H9 (cell line): ENCODE results near the gene MBNL1. TPM values are rescaled to one million over a fixed set of nuclear protein-coding genes. Genes with fewer than 3 reads are reported as not detected.

ENCODE experiments used
- DNase-seq: peaks from one replicate; pipeline ENCODE4 v3.0.0-alpha.2; 2017
- H2AFZ ChIP-seq: one replicate; pipeline ENCODE4 v1.6.1; 2013; ENCODE audit warnings: mild to moderate bottlenecking, low read length, control low read depth, moderate library complexity
- H2AK5ac ChIP-seq: 2 replicates; pipeline ENCODE4 v1.6.1; 2013; ENCODE audit warnings: low read length, control low read depth, mixed read lengths; ENCODE audit not compliant: insufficient read length
- H2BK120ac ChIP-seq: one replicate; pipeline ENCODE4 v1.6.1; 2013; ENCODE audit warnings: low read depth, mild to moderate bottlenecking, low read length, control low read depth, inconsistent platforms; ENCODE audit not compliant: poor library complexity, severe bottlenecking
- H2BK12ac ChIP-seq: 2 replicates; pipeline ENCODE4 v1.6.1; 2013; ENCODE audit warnings: low read length, control low read depth, mixed read lengths, low read depth; ENCODE audit not compliant: insufficient read length
- H2BK15ac ChIP-seq: 2 replicates; pipeline ENCODE4 v1.6.1; 2013; ENCODE audit warnings: low read depth, low read length, control low read depth
- H2BK20ac ChIP-seq: one replicate; pipeline ENCODE4 v1.6.1; 2013; ENCODE audit warnings: low read depth, mild to moderate bottlenecking, low read length, control low read depth, inconsistent platforms; ENCODE audit not compliant: poor library complexity, severe bottlenecking
- H2BK5ac ChIP-seq: 2 replicates; pipeline ENCODE4 v1.6.1; 2013; ENCODE audit warnings: low read length, control low read depth, mixed read lengths; ENCODE audit not compliant: insufficient read length
- H3K14ac ChIP-seq: 2 replicates; pipeline ENCODE4 v1.6.1; 2013; ENCODE audit warnings: low read length, control low read depth; ENCODE audit not compliant: insufficient read depth
- H3K18ac ChIP-seq: 2 replicates; pipeline ENCODE4 v1.6.1; 2013; ENCODE audit warnings: low read depth, mild to moderate bottlenecking, mixed read lengths, low read length, control low read depth; ENCODE audit not compliant: insufficient read length
- H3K23ac ChIP-seq: 2 replicates; pipeline ENCODE4 v1.6.1; 2013; ENCODE audit warnings: low read length, control low read depth, mixed read lengths, low read depth; ENCODE audit not compliant: insufficient read length
- H3K23me2 ChIP-seq: 2 replicates; pipeline ENCODE4 v1.6.1; 2013; ENCODE audit warnings: low read depth, mild to moderate bottlenecking, mixed read lengths, low read length, control low read depth; ENCODE audit not compliant: insufficient read length, poor library complexity, severe bottlenecking
- H3K27ac ChIP-seq: 2 replicates; pipeline ENCODE4 v1.5.1; 2013; ENCODE audit warnings: low read length, control low read depth, mixed read lengths, low read depth; ENCODE audit not compliant: insufficient read length
- H3K27me3 ChIP-seq: 2 replicates; pipeline ENCODE4 v1.6.1; 2013; ENCODE audit warnings: low read length, control low read depth, inconsistent platforms; ENCODE audit not compliant: insufficient read depth
- H3K4ac ChIP-seq: 2 replicates; pipeline ENCODE4 v1.6.1; 2013; ENCODE audit warnings: low read depth, mild to moderate bottlenecking, control low read depth, inconsistent platforms, low read length, moderate library complexity
- H3K4me1 ChIP-seq: 2 replicates; pipeline ENCODE4 v1.6.1; 2013; ENCODE audit warnings: low read length, control low read depth, inconsistent platforms; ENCODE audit not compliant: insufficient read depth
- H3K4me2 ChIP-seq: 2 replicates; pipeline ENCODE4 v1.6.1; 2013; ENCODE audit warnings: low read length, control low read depth, mixed read lengths; ENCODE audit not compliant: insufficient read length, insufficient read depth
- H3K56ac ChIP-seq: 2 replicates; pipeline ENCODE4 v1.6.1; 2013; ENCODE audit warnings: low read depth, mild to moderate bottlenecking, mixed read lengths, low read length, control low read depth; ENCODE audit not compliant: insufficient read length
- H3K79me1 ChIP-seq: 2 replicates; pipeline ENCODE4 v1.6.1; 2013; ENCODE audit warnings: low read depth, mild to moderate bottlenecking, moderate library complexity, low read length, control low read depth, inconsistent platforms; ENCODE audit not compliant: insufficient read depth, poor library complexity, severe bottlenecking
- H3K79me2 ChIP-seq: 2 replicates; pipeline ENCODE4 v1.6.1; 2013; ENCODE audit warnings: low read length, control low read depth, inconsistent platforms; ENCODE audit not compliant: insufficient read depth
- H3K9ac ChIP-seq: 2 replicates; pipeline ENCODE4 v1.6.1; 2013; ENCODE audit warnings: low read length, control low read depth, mixed read lengths; ENCODE audit not compliant: insufficient read length; ENCODE audit errors: extremely low read depth
- H3K9me3 ChIP-seq: one replicate; pipeline ENCODE4 v1.6.1; 2013; ENCODE audit warnings: low read depth, low read length, inconsistent platforms; ENCODE audit not compliant: control insufficient read depth
- H3T11ph ChIP-seq: one replicate; pipeline ENCODE4 v1.6.1; 2013; ENCODE audit warnings: mild to moderate bottlenecking, low read length, control low read depth, inconsistent platforms
- H4K20me1 ChIP-seq: one replicate; pipeline ENCODE4 v1.6.1; 2013; ENCODE audit not compliant: control insufficient read depth, insufficient read length, insufficient read depth
- H4K5ac ChIP-seq: 2 replicates; pipeline ENCODE4 v1.6.1; 2013; ENCODE audit warnings: low read depth, mild to moderate bottlenecking, mixed read lengths, low read length, control low read depth; ENCODE audit not compliant: insufficient read length
- H4K8ac ChIP-seq: replicated peaks from 2 replicates; pipeline ENCODE4 v1.6.1; 2013; ENCODE audit warnings: low read length, control low read depth, mixed read lengths, low read depth; ENCODE audit not compliant: insufficient read length
- H4K91ac ChIP-seq: 2 replicates; pipeline ENCODE4 v1.6.1; 2013; ENCODE audit warnings: low read depth, mild to moderate bottlenecking, moderate library complexity, mixed read lengths, low read length, control low read depth; ENCODE audit not compliant: insufficient read length
- H3K27ac Mint-ChIP-seq, 3 experiments: 2 replicates in 2 of 3; 3 replicates in 1 of 3; pipeline ENCODE4 v1.8.0; 2020 to 2021; ENCODE audit warnings: mixed read lengths in 3 of 3, mild to moderate bottlenecking in 1 of 3, moderate library complexity in 1 of 3
- H3K27me3 Mint-ChIP-seq: 2 replicates; pipeline ENCODE4 v1.8.0; 2021; ENCODE audit warnings: low read depth, mild to moderate bottlenecking, moderate library complexity, mixed read lengths
- H3K36me3 Mint-ChIP-seq, 3 experiments: 2 replicates in 2 of 3; 3 replicates in 1 of 3; pipeline ENCODE4 v1.8.0; 2020 to 2021; ENCODE audit warnings: low read depth in 3 of 3, mixed read lengths in 3 of 3; ENCODE audit not compliant: insufficient read depth in 1 of 3
- H3K4me1 Mint-ChIP-seq, 2 experiments: 2 replicates each; pipeline ENCODE4 v1.8.0; 2020; ENCODE audit warnings: mixed read lengths in 2 of 2
- H3K4me3 Mint-ChIP-seq, 2 experiments: 2 replicates in 1 of 2; 3 replicates in 1 of 2; pipeline ENCODE4 v1.8.0; 2020 to 2021; ENCODE audit warnings: mild to moderate bottlenecking in 2 of 2, mixed read lengths in 2 of 2, moderate library complexity in 1 of 2
- H3K9me3 Mint-ChIP-seq, 2 experiments: 2 replicates in 1 of 2; 3 replicates in 1 of 2; pipeline ENCODE4 v1.8.0; 2020; ENCODE audit warnings: mild to moderate bottlenecking in 2 of 2, mixed read lengths in 2 of 2, moderate library complexity in 1 of 2
- WGBS: extraction: QIAGEN DNeasy Blood & Tissue Kit; methylation state at CpG from one replicate; pipeline ENCODE4 v1.1.7; 2013; ENCODE audit warnings: missing lambda C conversion rate, low lambda C conversion rate, mixed read lengths; ENCODE audit not compliant: insufficient read length; ENCODE audit errors: extremely low coverage; 5-methylcytosine and 5-hydroxymethylcytosine counted together
- total RNA-seq: library from RNA; stranded (reverse); gene quantifications from 2 replicates; pipeline ENCODE4 v1.2.1, GENCODE V29; 2021
- TF ChIP-seq, protein P1 (sequence below): fragments of 200-600 bp; sonication (generic); conservative IDR thresholded peaks from 3 replicates; pipeline ENCODE4 v1.8.0; 2021; ENCODE audit warnings: antibody characterized with exemption, mild to moderate bottlenecking

Gene MBNL1
- total RNA-seq, 1 experiment from 2014 or later, result 14.9 TPM

DNA sequence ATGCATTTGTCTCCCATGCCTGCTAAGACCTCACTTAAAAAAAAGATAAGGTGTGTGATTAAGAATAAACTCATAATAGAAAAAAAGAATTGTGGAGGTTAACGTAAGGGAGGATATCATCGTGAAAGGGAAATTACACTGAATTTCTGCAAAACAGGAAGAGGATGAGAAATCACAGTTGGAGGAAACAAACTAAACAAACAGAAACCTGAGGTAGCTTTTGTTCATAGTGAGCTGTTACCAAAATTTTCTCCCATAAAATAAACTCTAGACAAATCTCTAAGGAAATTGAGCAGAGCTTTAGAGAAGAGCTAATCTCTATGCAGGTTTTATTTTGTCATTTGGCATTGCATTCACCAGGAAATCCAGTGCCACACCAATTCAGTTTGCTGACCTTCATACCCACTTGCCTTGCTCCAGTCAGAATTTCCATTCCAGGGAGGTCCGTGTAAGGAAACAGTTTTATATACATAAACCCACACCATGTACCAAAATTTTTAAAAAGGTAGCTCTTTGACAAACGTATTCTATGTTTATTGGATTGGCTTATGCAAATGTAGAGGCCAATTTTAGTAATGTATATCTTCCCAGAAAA, 231.2 kb downstream of the MBNL1 start:
- Histone ChIP-seq H3K79me1 (no peaks in the 10 kb centered on the region), H3K4me1 (no peaks in the 10 kb centered on the region), H4K5ac (no peak overlapping the region), H2BK5ac (no peak overlapping the region), H2BK15ac (no peak overlapping the region), H3K9ac (no peak overlapping the region), H2AFZ (no peak overlapping the region), H2AK5ac (no peak overlapping the region), H3K4ac (no peak overlapping the region), H3K23me2 (no peaks in the 10 kb centered on the region), H3K9me3 (no peaks in the 10 kb centered on the region), H4K8ac (no peak overlapping the region), H3K14ac (no peak overlapping the region), H3K56ac (no peak overlapping the region), H3K27ac (no peak overlapping the region), H4K20me1 (no peaks in the 10 kb centered on the region), H3T11ph (no peak overlapping the region), H3K79me2 (no peaks in the 10 kb centered on the region), H3K27me3 (no peaks in the 10 kb centered on the region), H3K23ac (no peak overlapping the region), H2BK20ac (no peak overlapping the region), H2BK12ac (no peak overlapping the region), H4K91ac (no peak overlapping the region), H3K18ac (no peak overlapping the region), H3K4me2 (no peak overlapping the region), H2BK120ac (no peak overlapping the region)
- Mint-ChIP-seq H3K27me3 (no peaks in the 10 kb centered on the region), H3K4me1 (peaks cover 16 to 19% of the 10 kb centered on the region in 2 experiments), H3K36me3 (peaks cover 0 to 3% (median 2%) of the 10 kb centered on the region in 3 experiments; a peak in 2 of 7 replicates), H3K9me3 (peaks cover 0 to 3% of the 10 kb centered on the region in 2 experiments; a peak in 1 of 5 replicates), H3K4me3 (no peak overlapping the region), H3K27ac (no peak overlapping the region)
- no CpG with 5 or more reads among the region's 4 CpGs for WGBS
- TF ChIP-seq, protein P1, sequence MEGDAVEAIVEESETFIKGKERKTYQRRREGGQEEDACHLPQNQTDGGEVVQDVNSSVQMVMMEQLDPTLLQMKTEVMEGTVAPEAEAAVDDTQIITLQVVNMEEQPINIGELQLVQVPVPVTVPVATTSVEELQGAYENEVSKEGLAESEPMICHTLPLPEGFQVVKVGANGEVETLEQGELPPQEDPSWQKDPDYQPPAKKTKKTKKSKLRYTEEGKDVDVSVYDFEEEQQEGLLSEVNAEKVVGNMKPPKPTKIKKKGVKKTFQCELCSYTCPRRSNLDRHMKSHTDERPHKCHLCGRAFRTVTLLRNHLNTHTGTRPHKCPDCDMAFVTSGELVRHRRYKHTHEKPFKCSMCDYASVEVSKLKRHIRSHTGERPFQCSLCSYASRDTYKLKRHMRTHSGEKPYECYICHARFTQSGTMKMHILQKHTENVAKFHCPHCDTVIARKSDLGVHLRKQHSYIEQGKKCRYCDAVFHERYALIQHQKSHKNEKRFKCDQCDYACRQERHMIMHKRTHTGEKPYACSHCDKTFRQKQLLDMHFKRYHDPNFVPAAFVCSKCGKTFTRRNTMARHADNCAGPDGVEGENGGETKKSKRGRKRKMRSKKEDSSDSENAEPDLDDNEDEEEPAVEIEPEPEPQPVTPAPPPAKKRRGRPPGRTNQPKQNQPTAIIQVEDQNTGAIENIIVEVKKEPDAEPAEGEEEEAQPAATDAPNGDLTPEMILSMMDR, result no peak
- DNase-seq, result no peak
